B cell (primary cell): ENCODE measurements around the gene ARHGAP23. TPM values are rescaled to one million over a fixed set of nuclear protein-coding genes. Genes with fewer than 3 reads are reported as not detected.
"Not testable (repeated sequence)": the region's sequence is repeated elsewhere in the genome, so short reads cannot be mapped to it uniquely, and the experiment has no call there.

Experiments used
- ATAC-seq: fragments of 200-7000 bp; cut with Tn5 transposase; one replicate; pipeline ENCODE4 v1.10.0; 2021; ENCODE audit warnings: low read depth, mild to moderate bottlenecking, moderate number of reproducible peaks, moderate library complexity
- CTCF ChIA-PET: fragments of 350-600 bp; sonication (Branson Sonifier 250); formaldehyde crosslinking; loops from one replicate; lab custom pipeline; 2021; ENCODE audit warnings: antibody characterized with exemption, inconsistent platforms; lab: Charles Lee
- POLR2A ChIA-PET: fragments of 350-600 bp; sonication (Branson Sonifier 250); formaldehyde crosslinking; loops from one replicate; lab custom pipeline; 2021; ENCODE audit warnings: antibody characterized with exemption; lab: Charles Lee
- DNase-seq: peaks from one replicate; pipeline ENCODE4 v3.0.0; 2013
- H2AFZ ChIP-seq: 2 replicates; pipeline ENCODE4 v1.6.1; 2012; ENCODE audit warnings: mild to moderate bottlenecking, low read depth, low read length; ENCODE audit not compliant: insufficient read depth, poor library complexity, severe bottlenecking
- H3K27ac ChIP-seq, 2 donors: 1 replicate in 1 of 2; 2 replicates in 1 of 2; pipeline ENCODE4 v1.5.1; 2012 to 2013; ENCODE audit warnings: low read length in 2 of 2, mild to moderate bottlenecking in 2 of 2, moderate library complexity in 1 of 2
- H3K27me3 ChIP-seq, 4 experiments: fragments of 200-600 bp in 1 of 4; sonication (generic) in 1 of 4; replicated peaks in 1 of 4; 1 replicate in 2 of 4; 2 replicates in 2 of 4; pipeline versions ENCODE4 v1.6.1 to v1.7.0; 2013 to 2016; ENCODE audit warnings: low read length in 3 of 4, mild to moderate bottlenecking in 2 of 4, mixed read lengths in 1 of 4, moderate library complexity in 1 of 4; ENCODE audit not compliant: insufficient read depth in 4 of 4, control insufficient read depth in 3 of 4; ENCODE audit errors: control extremely low read depth in 1 of 4
- H3K36me3 ChIP-seq, 2 experiments: replicated peaks in 1 of 2; 1 replicate in 1 of 2; 2 replicates in 1 of 2; pipeline versions ENCODE4 v1.6.1 to v1.7.1; 2013; ENCODE audit warnings: low read length in 1 of 2; ENCODE audit not compliant: insufficient read depth in 2 of 2, control insufficient read depth in 1 of 2; ENCODE audit errors: control extremely low read depth in 1 of 2, extremely low read depth in 1 of 2
- H3K4me1 ChIP-seq, 2 donors: fragments of 200-600 bp in 1 of 2; sonication (generic) in 1 of 2; 1 replicate in 1 of 2; 2 replicates in 1 of 2; pipeline versions ENCODE4 v1.5.1 to v1.6.1; 2013 to 2017; ENCODE audit warnings: low read length in 2 of 2; ENCODE audit not compliant: control insufficient read depth in 2 of 2, insufficient read depth in 2 of 2
- H3K4me2 ChIP-seq: replicated peaks from 2 replicates; pipeline ENCODE3; 2012; ENCODE audit warnings: mild to moderate bottlenecking, low read depth, low read length; ENCODE audit not compliant: poor library complexity, severe bottlenecking
- H3K4me3 ChIP-seq, 5 experiments: fragments of 200-600 bp in 1 of 5; sonication (generic) in 1 of 5; 1 replicate in 3 of 5; 2 replicates in 2 of 5; pipeline versions ENCODE4 v1.5.1 to v1.7.0; 2011 to 2016; ENCODE audit warnings: low read length in 4 of 5, mild to moderate bottlenecking in 4 of 5, low read depth in 2 of 5, control low read depth in 1 of 5, moderate library complexity in 1 of 5; ENCODE audit not compliant: insufficient read depth in 1 of 5; ENCODE audit errors: control extremely low read depth in 1 of 5, extremely low read depth in 1 of 5
- H3K79me2 ChIP-seq: fragments of 200-600 bp; sonication (generic); one replicate; pipeline ENCODE4 v1.6.0; 2016; ENCODE audit warnings: low read length; ENCODE audit not compliant: control insufficient read depth, insufficient read depth
- H3K9ac ChIP-seq: fragments of 200-600 bp; sonication (generic); 2 replicates; pipeline ENCODE4 v1.6.1; 2017; ENCODE audit warnings: mild to moderate bottlenecking, low read length, moderate library complexity
- H3K9me3 ChIP-seq, 3 donors: one replicate each; pipeline versions ENCODE4 v1.6.1 to v1.7.1; 2013; ENCODE audit warnings: low read length in 2 of 3; ENCODE audit not compliant: control insufficient read depth in 2 of 3, insufficient read depth in 1 of 3; ENCODE audit errors: control extremely low read depth in 1 of 3
- H4K20me1 ChIP-seq: 2 replicates; pipeline ENCODE4 v1.6.0; 2012; ENCODE audit warnings: mild to moderate bottlenecking, low read length; ENCODE audit not compliant: insufficient read depth, control insufficient read depth, poor library complexity, severe bottlenecking
- H3K27ac Mint-ChIP-seq: one replicate; pipeline ENCODE4 v1.8.0; 2021; ENCODE audit warnings: mixed read lengths
- H3K27me3 Mint-ChIP-seq: one replicate; pipeline ENCODE4 v1.8.0; 2021; ENCODE audit warnings: mixed read lengths
- H3K4me1 Mint-ChIP-seq: one replicate; pipeline ENCODE4 v1.8.0; 2021; ENCODE audit warnings: mixed read lengths
- H3K4me3 Mint-ChIP-seq: one replicate; pipeline ENCODE4 v1.8.0; 2021; ENCODE audit warnings: mixed read lengths
- H3K9me3 Mint-ChIP-seq: one replicate; pipeline ENCODE4 v1.8.0; 2022; ENCODE audit warnings: mixed read lengths; ENCODE audit not compliant: insufficient read depth
- EZH2 ChIP-seq: IDR thresholded peaks from 2 replicates; pipeline ENCODE4 v1.6.1; 2012; ENCODE audit warnings: borderline replicate concordance, low read depth, mild to moderate bottlenecking, moderate library complexity, low read length; ENCODE audit not compliant: insufficient read depth, poor library complexity, severe bottlenecking
- whole genome bisulfite sequencing: methylation state at CpG from one replicate; pipeline ENCODE4 v1.1.5; 2013; ENCODE audit warnings: missing lambda C conversion rate; ENCODE audit not compliant: insufficient coverage; 5-methylcytosine and 5-hydroxymethylcytosine counted together
- intact Hi-C: fragments of 100-400 bp; cut with micrococcal nuclease; formaldehyde crosslinking; loops from one replicate; pipeline ENCODE4 v1.10.0; 2022
- polyA plus RNA-seq: library from polyadenylated mRNA; depleted of rRNA; stranded (reverse); fragments of >200 nt; gene quantifications from 2 replicates; pipeline ENCODE4 v1.2.3, GENCODE V29; 2012
- total RNA-seq, 2 donors: library from RNA; stranded (reverse); fragments of 120-200 nt in 1 of 2; gene quantifications; 1 replicate in 1 of 2; 2 replicates in 1 of 2; pipeline versions ENCODE4 v1.2.3 to v1.2.4, GENCODE V29; 2013 to 2022
- TF ChIP-seq, protein P1 (sequence below): fragments of 200-600 bp; IDR thresholded peaks from one replicate; pipeline ENCODE4 v1.8.0; 2022; ENCODE audit warnings: antibody characterized with exemption, mild to moderate bottlenecking

Gene ARHGAP23
- total and polyA plus RNA-seq, 2 donors (not counting 1 experiment from before 2014, with no cell fraction given), result 0.07 to 0.12 TPM

- WGBS, result 100% methylated on average over 1 of the region's 9 CpGs
- CTCF ChIA-PET, result no interaction called here
These were observed 7.5 kb downstream of the ARHGAP23 start for GRCh38 chr17:38435795-38436194.

GRCh38 chr17:38436386-38436785 is 8.1 kb downstream of the ARHGAP23 start:
- ATAC-seq, result no peak
- ChIA-PET CTCF (no interaction called here), POLR2A (no interaction called here)
- 84% methylated on average over 8 of the region's 11 CpGs for WGBS
- H3K79me2 ChIP-seq, result no peaks in the 10 kb centered on the region
- Mint-ChIP-seq H3K4me3 (no peak overlapping the region), H3K27me3 (peaks cover 15% of the 10 kb centered on the region), H3K4me1 (no peaks in the 10 kb centered on the region), H3K9me3 (no peaks in the 10 kb centered on the region), H3K27ac (no peak overlapping the region)
- no peaks in the 10 kb centered on the region for H3K36me3 ChIP-seq
- H3K27ac ChIP-seq, result no peak overlapping the region
- intact Hi-C loops, result no loop called here
- DNase-seq, result no peak
- H4K20me1 ChIP-seq, result no peaks in the 10 kb centered on the region
- H3K9me3 ChIP-seq, result no peaks in the 10 kb centered on the region
- no peaks in the 10 kb centered on the region for H3K4me1 ChIP-seq
- H2AFZ ChIP-seq, result no peak overlapping the region
- H3K27me3 ChIP-seq, result peaks cover 0 to 2% (median 0%) of the 10 kb centered on the region in 4 experiments
- H3K4me2 ChIP-seq, result no peak overlapping the region
- no peak overlapping the region for H3K4me3 ChIP-seq
- no peak for TF ChIP-seq EZH2
- TF ChIP-seq, protein P1, sequence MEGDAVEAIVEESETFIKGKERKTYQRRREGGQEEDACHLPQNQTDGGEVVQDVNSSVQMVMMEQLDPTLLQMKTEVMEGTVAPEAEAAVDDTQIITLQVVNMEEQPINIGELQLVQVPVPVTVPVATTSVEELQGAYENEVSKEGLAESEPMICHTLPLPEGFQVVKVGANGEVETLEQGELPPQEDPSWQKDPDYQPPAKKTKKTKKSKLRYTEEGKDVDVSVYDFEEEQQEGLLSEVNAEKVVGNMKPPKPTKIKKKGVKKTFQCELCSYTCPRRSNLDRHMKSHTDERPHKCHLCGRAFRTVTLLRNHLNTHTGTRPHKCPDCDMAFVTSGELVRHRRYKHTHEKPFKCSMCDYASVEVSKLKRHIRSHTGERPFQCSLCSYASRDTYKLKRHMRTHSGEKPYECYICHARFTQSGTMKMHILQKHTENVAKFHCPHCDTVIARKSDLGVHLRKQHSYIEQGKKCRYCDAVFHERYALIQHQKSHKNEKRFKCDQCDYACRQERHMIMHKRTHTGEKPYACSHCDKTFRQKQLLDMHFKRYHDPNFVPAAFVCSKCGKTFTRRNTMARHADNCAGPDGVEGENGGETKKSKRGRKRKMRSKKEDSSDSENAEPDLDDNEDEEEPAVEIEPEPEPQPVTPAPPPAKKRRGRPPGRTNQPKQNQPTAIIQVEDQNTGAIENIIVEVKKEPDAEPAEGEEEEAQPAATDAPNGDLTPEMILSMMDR, result no peak
- H3K9ac ChIP-seq, result no peak overlapping the region

More at GRCh38 chr17:38435795-38436194, 7.5 kb downstream of the ARHGAP23 start:
- Histone ChIP-seq H4K20me1 (no peaks in the 10 kb centered on the region), H3K9me3 (no peaks in the 10 kb centered on the region), H3K4me1 (no peaks in the 10 kb centered on the region), H3K27ac (no peak overlapping the region), H3K36me3 (no peaks in the 10 kb centered on the region), H3K79me2 (no peaks in the 10 kb centered on the region), H3K27me3 (peaks cover 0 to 2% (median 0%) of the 10 kb centered on the region in 4 experiments), H3K4me2 (no peak overlapping the region), H3K4me3 (no peak overlapping the region), H3K9ac (no peak overlapping the region), H2AFZ (no peak overlapping the region)
- intact Hi-C loops, result no loop called here
- H3K27me3 Mint-ChIP-seq, result peaks cover 13% of the 10 kb centered on the region
- no peak overlapping the region for H3K4me3 Mint-ChIP-seq
- DNase-seq (no peak), ATAC-seq (no peak)
- H3K4me1 Mint-ChIP-seq, result no peaks in the 10 kb centered on the region
- H3K27ac Mint-ChIP-seq, result no peak overlapping the region
- POLR2A ChIA-PET, result no interaction called here
- H3K9me3 Mint-ChIP-seq, result no peaks in the 10 kb centered on the region
- TF ChIP-seq EZH2, result no peak
- TF ChIP-seq, protein P1, result no peak

- H3K79me2 ChIP-seq, H3K27me3 ChIP-seq, ATAC-seq, H3K27ac ChIP-seq, H3K9me3 Mint-ChIP-seq, H4K20me1 ChIP-seq, H3K4me1 ChIP-seq, POLR2A ChIA-PET, H3K36me3 ChIP-seq, intact Hi-C loops, H3K4me2 ChIP-seq, H3K9me3 ChIP-seq, H3K9ac ChIP-seq, H3K4me1 Mint-ChIP-seq, H3K4me3 Mint-ChIP-seq, H3K27ac Mint-ChIP-seq, H2AFZ ChIP-seq, DNase-seq, H3K4me3 ChIP-seq: not testable (repeated sequence)
- CTCF ChIA-PET, result interaction anchor here (1.2 kb wide), 1 partner anchor 88 kb away, joined by 4 read pairs; no protein-coding TSS in a partner anchor
- 100% methylated on average over 1 of the region's 1 CpG for WGBS
- H3K27me3 Mint-ChIP-seq, result peaks cover 19% of the 10 kb centered on the region
These were observed 9.0 kb downstream of the ARHGAP23 start for GRCh38 chr17:38437313-38437712.
